Muscle layer of duodenum (tissue), 2 donors: ENCODE data around the gene PVALEF.

ENCODE experiments used
- H3K27ac ChIP-seq: one replicate; pipeline ENCODE4 v1.7.0; 2013; ENCODE audit warnings: mild to moderate bottlenecking, low read length
- H3K27me3 ChIP-seq: one replicate; pipeline ENCODE4 v1.7.0; 2013; ENCODE audit warnings: low read depth, mild to moderate bottlenecking, control low read depth, low read length
- H3K36me3 ChIP-seq, 2 donors: one replicate each; pipeline ENCODE4 v1.7.0; 2013; ENCODE audit warnings: low read length in 2 of 2, control low read depth in 1 of 2, mild to moderate bottlenecking in 1 of 2; ENCODE audit not compliant: insufficient read depth in 2 of 2, control insufficient read depth in 1 of 2
- H3K4me1 ChIP-seq, 2 donors: one replicate each; pipeline ENCODE4 v1.7.0; 2013; ENCODE audit warnings: low read length in 2 of 2, mild to moderate bottlenecking in 2 of 2, control low read depth in 1 of 2, moderate library complexity in 1 of 2; ENCODE audit not compliant: insufficient read depth in 2 of 2, control insufficient read depth in 1 of 2
- H3K4me3 ChIP-seq, 2 donors: one replicate each; pipeline ENCODE4 v1.7.0; 2013; ENCODE audit warnings: low read length in 2 of 2, low read depth in 1 of 2, mild to moderate bottlenecking in 1 of 2
- H3K9me3 ChIP-seq, 2 donors: one replicate each; pipeline ENCODE4 v1.7.0; 2013; ENCODE audit warnings: low read length in 2 of 2, control low read depth in 1 of 2, mild to moderate bottlenecking in 1 of 2; ENCODE audit not compliant: control insufficient read depth in 1 of 2
- donor health status: healthy.

Gene PVALEF

DNA sequence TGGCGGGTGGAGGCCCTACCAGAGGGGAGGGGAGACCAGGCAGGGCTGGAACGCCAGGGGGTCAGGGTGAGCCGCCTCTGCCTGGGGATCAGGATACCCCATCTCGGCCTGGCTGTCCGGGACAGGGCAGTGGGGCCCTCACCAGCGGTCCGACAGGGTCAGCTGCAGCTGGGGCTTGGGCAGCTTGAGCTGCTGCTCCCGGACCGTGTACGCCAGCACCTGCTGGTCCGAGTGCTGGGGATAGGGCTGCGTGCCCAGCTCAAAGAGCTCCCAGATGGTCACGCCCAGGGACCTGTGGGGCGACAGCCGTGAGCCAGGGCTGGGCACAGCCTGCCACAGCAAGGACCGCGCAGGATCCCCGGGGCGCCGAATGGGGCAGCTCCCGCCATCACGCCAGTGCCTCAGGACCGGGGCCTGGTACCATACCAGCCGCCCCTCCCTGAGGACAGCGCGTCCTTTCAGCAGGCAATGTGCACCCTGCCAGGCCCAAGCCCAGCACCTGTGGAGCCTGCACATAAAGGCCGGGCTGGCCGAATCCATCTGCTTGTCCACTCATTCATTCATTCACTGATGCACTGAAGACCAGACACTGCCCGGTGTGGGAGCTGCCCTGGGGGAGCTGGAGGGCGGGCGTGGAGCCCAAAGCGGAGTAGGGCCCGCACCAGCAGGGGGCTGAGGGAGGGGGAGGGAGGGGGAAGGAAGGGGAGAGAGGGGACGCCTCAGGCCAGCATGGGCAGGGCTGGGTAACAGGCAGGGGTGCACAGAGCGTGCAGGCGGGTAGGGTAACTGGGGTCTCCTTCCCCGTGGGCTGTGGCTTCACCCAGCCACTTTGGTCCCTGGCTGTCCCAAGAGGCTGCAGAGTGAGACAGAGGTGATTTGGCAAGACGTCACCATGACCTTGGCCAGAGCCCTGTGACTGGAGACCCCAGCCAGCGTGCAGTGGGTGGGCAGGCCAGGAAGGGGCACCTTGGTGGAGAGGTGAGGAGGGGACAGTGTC, 42.0 kb upstream of the PVALEF start:
- H3K27me3 ChIP-seq = no peaks in the 10 kb centered on the region
- no peaks in the 10 kb centered on the region for H3K9me3 ChIP-seq
- no peaks in the 10 kb centered on the region for H3K36me3 ChIP-seq
- no peak overlapping the region for H3K27ac ChIP-seq
- no peak overlapping the region for H3K4me3 ChIP-seq
- peaks cover 0 to 10% of the 10 kb centered on the region in 2 donors for H3K4me1 ChIP-seq

GRCh38 chr17:81124377-81124776, 40.9 kb upstream of the PVALEF start:
- Histone ChIP-seq H3K27ac (no peak overlapping the region), H3K36me3 (no peaks in the 10 kb centered on the region), H3K27me3 (no peaks in the 10 kb centered on the region)

GRCh38 chr17:81125573-81126081, 39.7 kb upstream of the PVALEF start:
- Histone ChIP-seq H3K4me3 (peak overlapping the region in 1 of 2 donors; percentile 30), H3K36me3 (no peaks in the 10 kb centered on the region), H3K4me1 (peaks cover 0 to 5% of the 10 kb centered on the region in 2 donors)

More at GRCh38 chr17:81124377-81124776, 40.9 kb upstream of the PVALEF start:
- H3K9me3 ChIP-seq = no peaks in the 10 kb centered on the region
- H3K4me1 ChIP-seq = no peaks in the 10 kb centered on the region
- H3K4me3 ChIP-seq = no peak overlapping the region

DNA sequence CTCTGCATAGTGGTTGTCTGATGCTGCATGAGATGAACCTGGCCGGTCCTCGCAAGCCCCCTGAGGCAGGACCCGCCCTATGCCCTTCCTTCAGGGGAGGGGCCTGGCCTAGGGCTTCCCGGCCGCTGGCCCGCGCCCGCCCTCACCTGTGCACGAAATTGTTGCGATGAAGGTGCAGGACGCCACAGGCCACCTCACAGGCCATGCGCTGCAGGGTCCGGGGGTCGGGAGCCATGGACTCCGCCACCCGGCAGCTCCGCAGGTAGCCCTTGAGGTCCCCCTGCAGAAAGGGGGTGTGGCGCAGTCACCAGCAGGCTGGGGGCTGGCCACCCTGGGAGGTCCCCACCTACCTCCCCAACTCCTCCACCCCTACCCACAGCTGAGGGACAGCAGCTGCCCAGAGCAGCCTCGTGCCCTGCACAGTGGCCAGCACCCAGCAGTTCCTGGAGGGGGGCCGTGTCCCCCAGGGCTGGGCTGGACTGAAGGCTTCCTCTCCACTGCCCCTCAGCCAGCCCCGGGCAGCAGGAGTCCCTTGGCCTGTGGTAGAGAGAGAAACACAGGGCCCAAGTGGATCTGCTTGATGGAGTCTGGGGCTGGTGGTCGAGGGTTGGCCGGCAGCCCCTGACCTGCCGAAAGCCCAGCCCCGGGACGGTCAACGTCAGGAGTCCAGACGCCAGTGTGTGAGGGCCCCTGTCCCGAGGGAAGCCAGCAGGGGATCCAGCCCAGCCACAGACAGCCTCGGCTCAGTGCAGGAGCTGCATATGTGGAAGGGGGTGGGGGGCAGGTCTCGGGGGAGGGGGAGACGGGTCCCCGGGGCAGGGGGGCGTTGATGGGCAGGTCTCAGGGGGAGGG, 38.8 kb upstream of the PVALEF start:
- H3K27me3 ChIP-seq = no peaks in the 10 kb centered on the region
- peaks cover 0 to 5% of the 10 kb centered on the region in 2 donors for H3K4me1 ChIP-seq
- H3K4me3 ChIP-seq = peak overlapping the region in 1 of 2 donors; percentile 30
- H3K9me3 ChIP-seq = no peaks in the 10 kb centered on the region
- no peaks in the 10 kb centered on the region for H3K36me3 ChIP-seq
- H3K27ac ChIP-seq = no peak overlapping the region

More at GRCh38 chr17:81125573-81126081, 39.7 kb upstream of the PVALEF start:
- Histone ChIP-seq H3K9me3 (no peaks in the 10 kb centered on the region), H3K27ac (no peak overlapping the region), H3K27me3 (no peaks in the 10 kb centered on the region)

GRCh38 chr17:81127133-81127455, 38.2 kb upstream of the PVALEF start:
- H3K4me1 ChIP-seq = peaks cover 0 to 5% of the 10 kb centered on the region in 2 donors
- H3K27me3 ChIP-seq = no peaks in the 10 kb centered on the region
- H3K27ac ChIP-seq = no peak overlapping the region
- no peaks in the 10 kb centered on the region for H3K9me3 ChIP-seq
- H3K36me3 ChIP-seq = no peaks in the 10 kb centered on the region
- peak overlapping the region in 1 of 2 donors; percentile 37 for H3K4me3 ChIP-seq

DNA sequence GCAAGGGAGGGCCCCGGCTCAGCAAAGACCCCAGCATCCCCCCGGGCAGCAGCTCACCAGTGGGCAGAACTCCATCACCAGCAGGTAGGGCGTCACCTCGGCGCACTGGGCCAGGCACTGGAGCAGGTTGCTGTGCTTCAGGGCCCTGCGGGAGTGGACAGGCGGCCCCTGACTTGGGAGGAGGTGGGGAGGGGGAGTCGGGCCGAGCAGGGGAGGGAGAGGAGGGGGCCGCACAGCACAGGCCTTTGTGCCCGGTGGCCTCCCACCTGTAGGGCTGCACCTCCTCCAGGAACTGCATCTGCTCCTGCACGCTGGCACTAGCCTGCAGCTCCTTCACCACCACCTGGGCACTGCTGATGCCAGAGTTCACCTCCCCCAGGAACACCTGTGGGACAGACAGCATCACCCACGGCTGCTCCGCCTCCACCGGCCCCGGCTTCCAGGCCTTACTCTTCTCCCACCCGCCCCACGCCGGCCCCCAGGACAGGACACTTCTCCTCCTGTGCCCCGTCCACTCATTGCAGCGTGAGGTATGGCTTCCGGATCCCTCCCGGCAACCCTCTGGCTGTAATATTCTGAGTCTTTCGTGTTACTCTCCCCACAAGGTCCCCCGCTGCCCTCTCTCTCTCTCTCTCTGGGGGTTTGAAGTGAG, 37.7 kb upstream of the PVALEF start:
- H3K4me3 ChIP-seq = peak overlapping the region in 1 of 2 donors; percentile 37
- H3K36me3 ChIP-seq = no peaks in the 10 kb centered on the region
- no peaks in the 10 kb centered on the region for H3K27me3 ChIP-seq
- H3K27ac ChIP-seq = no peak overlapping the region
- no peaks in the 10 kb centered on the region for H3K9me3 ChIP-seq
- H3K4me1 ChIP-seq = peaks cover 0 to 5% of the 10 kb centered on the region in 2 donors

GRCh38 chr17:81128338-81128737, 37.0 kb upstream of the PVALEF start:
- H3K9me3 ChIP-seq = no peaks in the 10 kb centered on the region
- H3K36me3 ChIP-seq = no peaks in the 10 kb centered on the region
- H3K4me1 ChIP-seq = peaks cover 0 to 5% of the 10 kb centered on the region in 2 donors
- H3K27ac ChIP-seq = no peak overlapping the region
- peak overlapping the region in 1 of 2 donors; percentile 37 for H3K4me3 ChIP-seq
- H3K27me3 ChIP-seq = no peaks in the 10 kb centered on the region

- H3K36me3 ChIP-seq = no peaks in the 10 kb centered on the region
- no peaks in the 10 kb centered on the region for H3K27me3 ChIP-seq
- H3K4me3 ChIP-seq = peak overlapping the region in 1 of 2 donors; percentile 37
- H3K9me3 ChIP-seq = no peaks in the 10 kb centered on the region
- H3K27ac ChIP-seq = no peak overlapping the region
- H3K4me1 ChIP-seq = peaks cover 0 to 5% of the 10 kb centered on the region in 2 donors
Measured at GRCh38 chr17:81128774-81129173, 36.5 kb upstream of the PVALEF start.

DNA sequence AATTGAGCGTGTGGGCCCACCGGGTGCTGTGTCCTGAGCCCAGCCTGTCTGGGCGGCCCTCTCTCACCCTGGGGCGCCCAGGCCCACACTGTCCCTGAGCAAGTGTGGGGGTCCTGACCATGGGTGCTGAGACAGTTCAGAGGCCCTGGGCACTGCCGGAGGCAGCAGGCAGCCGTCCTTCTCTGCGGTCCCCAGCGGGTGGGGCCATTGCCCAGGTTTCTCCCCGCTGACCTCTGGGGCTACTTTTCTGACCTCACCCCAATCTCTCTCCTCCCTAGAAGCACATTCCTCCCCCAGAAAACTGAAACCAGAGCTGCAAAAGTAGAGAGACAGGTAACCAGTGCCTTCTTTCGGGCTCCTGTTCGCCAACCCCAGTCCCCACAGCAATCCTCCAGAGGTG, 36.0 kb upstream of the PVALEF start:
- H3K4me1 ChIP-seq = peaks cover 0 to 5% of the 10 kb centered on the region in 2 donors
- no peaks in the 10 kb centered on the region for H3K36me3 ChIP-seq
- H3K27ac ChIP-seq = no peak overlapping the region
- no peaks in the 10 kb centered on the region for H3K9me3 ChIP-seq
- no peak overlapping the region for H3K4me3 ChIP-seq
- H3K27me3 ChIP-seq = no peaks in the 10 kb centered on the region

DNA sequence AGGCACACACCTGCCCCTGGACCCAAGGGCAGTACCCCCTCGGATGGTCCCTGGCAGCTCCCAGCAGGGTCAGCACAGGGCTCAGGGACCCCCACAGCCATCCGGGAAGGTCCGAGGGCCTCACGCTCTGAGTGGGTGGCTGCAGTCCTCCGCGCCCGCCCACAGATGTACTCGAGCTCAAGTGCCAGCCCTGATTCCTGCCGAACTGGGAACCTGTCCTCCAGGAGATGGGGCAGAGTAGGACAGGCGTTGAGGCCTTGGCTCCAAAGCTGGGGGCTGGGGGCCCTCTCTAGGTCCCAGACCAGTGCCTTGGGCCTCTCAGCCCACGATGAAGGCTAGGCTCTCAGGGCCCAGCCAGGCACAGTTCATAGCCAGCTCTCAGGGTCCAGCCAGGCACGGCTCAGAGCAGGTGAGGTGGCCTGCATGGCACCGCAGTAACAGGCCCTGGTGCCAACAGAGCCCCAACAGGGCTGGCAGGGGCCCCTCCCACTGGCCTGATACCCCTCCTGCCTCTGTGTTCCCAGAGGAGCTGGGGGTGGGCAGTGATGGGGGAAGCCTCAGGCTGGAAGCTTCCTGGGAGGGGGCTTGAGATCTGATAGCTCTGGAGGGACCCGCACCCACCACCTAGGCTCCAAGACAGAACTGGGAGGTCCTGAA, 35.5 kb upstream of the PVALEF start:
- H3K4me3 ChIP-seq = no peak overlapping the region

More for the DNA sequence above, 35.5 kb upstream of the PVALEF start:
- Histone ChIP-seq H3K9me3 (no peaks in the 10 kb centered on the region), H3K4me1 (peaks cover 0 to 5% of the 10 kb centered on the region in 2 donors), H3K27ac (no peak overlapping the region), H3K36me3 (no peaks in the 10 kb centered on the region), H3K27me3 (no peaks in the 10 kb centered on the region)
